OCI-M2 (cell line): Measurements from ENCODE around the gene STT3B.
"Not testable (repeated sequence)": the region's sequence is repeated elsewhere in the genome, so short reads cannot be mapped to it uniquely, and the experiment has no call there.

Experiments used
- DNase-seq: peaks from one replicate; lab custom pipeline; 2025; ENCODE audit not compliant: unreplicated experiment; lab: John Stamatoyannopoulos, UW

The STT3B gene

DNA sequence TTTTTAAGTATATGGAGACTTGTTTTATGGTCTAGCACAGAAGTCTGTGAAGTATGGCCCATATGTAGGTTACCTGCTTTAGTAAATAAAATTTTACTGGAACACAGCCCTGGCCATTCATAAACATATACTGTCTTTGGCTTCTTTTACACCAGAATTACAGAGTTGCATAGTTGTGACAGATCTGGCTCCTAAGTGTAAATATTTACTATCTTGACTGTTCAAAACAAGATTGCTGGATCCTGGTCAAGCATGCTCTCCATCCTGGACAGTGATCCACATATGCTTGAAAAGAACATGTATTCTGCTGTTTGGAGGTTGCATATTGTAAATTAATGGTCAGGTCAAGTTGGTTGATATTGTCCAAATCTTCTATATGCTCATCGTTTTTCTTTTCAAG is 57.9 kb downstream of the STT3B start:
- no peak for DNase-seq

DNA sequence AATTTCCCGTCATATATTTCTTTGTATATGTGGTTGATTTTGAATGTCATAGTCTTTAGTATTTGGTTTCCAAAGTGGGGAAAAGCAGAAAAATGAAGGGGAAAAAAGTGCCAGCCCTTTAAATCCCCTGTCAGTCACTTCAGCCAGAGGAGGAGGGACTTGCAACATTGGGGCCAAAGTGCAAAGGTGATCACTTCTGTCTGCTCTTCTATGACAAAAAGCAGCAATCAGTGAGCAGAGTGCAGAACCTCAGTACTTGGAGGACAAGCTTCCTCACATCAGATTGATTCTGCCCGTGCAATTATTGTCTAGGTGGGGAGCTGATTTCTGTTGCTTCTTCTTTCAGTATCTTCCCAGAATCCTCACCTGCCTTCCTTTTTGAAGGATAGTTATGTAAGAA is 60.0 kb downstream of the STT3B start:
- no peak for DNase-seq

DNA sequence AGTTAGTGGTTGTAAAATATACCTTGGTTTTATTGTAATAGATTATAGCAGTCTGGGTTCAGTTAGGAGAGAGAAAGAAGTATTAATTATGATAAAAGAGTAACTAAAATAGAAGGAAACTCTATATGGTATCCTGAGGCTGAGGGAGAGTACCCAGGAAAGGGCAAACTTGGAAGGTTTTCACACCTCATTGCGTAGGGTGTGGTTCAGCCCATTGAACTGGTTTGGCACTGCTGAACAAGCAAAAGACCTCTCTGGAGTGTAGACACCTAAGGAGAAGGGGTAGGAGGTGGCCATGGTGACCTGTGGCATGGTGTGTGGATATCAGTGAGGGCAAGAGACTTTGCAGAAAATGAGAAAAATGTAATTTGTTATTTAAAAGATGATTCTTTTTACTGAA is 63.5 kb downstream of the STT3B start:
- DNase-seq: no peak

DNA sequence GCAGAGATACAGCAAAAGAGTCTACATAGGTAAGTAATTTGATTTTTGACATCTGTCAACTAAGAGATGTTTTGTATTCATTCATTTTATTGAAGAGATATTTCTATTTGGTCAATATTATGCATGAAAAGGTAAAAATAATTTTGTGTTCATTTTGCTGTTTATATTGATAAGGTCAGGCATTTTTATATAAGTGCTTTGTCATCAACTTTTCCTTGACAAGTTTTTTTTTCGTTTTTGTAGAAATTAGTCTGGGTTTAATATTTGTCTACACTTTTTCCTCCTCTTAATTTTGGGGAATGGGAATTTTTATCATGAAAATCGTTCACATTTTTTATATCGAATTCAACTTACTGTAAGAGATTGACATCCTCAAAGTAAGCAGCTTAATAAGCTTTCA is 67.7 kb downstream of the STT3B start:
- no peak for DNase-seq

DNA sequence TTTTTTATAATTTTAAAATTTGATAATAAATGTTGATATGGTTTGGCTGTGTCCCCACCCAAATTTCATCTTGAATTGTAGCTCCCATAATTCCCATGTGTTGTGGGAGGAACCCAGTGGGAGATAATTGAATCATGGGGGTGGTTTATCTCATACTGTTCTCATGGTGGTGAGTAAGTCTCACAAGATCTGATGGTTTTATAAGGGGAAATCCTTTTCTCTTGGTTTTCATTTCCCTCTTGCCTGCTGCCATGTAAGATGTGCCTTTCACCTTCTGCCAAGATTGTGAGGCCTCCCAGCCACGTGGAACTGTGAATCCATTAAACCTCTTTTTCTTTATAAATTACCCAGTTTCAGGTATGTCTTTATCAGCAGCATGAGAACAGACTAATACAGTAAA is 72.6 kb downstream of the STT3B start:
- not testable (repeated sequence) for DNase-seq

DNA sequence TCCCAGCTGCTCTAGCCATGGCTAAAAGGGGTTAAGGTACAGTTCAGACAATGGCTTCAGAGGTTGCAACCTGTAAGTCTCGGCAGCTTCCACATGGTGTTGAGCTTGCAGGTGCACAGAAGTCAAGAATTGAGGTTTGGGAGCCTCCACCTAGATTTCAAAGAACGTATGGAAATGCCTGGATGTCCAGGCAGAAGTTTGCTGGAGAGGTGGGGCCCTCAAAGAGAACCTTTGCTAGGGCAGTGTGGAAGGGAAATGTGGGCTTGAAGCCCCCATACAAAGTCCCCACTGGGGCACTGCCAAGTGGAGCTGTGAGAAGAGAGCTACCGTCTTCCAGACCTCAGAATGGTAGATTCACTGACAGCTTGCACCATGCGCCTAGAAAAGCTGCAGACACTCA is 73.7 kb downstream of the STT3B start:
- no peak for DNase-seq

DNA sequence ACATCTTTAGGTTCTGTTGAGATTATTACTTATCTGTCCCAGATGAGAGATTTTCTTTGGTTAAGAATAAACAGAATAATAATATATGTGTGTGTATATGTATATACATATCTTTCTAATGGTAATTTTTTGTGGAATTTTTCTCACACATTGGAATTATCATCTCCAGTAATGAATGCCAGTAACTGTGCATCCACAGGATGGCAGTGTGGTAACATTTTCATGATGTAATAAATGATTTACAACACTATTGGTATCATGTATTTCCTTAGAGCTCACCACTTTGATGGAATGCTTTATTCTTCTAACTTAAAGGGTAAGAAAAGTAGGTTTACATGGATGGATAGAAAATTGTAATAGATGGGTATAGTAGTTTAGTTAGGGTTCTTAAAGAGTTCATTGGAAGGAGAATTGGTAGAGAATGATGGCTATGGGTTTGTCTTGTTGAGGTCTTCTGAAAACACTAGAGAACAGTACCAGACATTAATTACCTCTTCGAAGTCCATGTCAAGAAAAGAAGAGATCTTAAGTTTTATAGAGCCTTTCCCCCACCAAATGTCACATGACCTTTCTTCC is 78.1 kb downstream of the STT3B start:
- DNase-seq: no peak

DNA sequence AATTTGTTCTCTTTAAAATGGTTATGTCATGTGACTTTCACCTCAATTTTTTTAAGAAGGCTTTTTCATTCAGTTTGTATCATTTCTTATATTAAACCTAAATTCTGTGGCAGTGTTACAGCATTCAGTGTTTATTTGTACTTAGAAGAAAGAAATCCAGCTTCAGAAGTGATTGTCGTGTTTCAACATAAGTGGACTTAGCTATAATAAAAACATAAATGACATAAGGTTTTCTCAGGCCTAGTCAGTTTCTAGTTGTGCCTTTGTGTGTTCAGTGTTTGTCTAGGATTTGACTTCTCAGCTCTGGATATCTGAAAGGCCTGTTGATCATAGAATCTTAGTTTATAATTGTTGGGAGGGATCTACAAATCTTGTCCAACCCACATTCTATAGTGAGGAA is 80.5 kb downstream of the STT3B start:
- DNase-seq: no peak

DNA sequence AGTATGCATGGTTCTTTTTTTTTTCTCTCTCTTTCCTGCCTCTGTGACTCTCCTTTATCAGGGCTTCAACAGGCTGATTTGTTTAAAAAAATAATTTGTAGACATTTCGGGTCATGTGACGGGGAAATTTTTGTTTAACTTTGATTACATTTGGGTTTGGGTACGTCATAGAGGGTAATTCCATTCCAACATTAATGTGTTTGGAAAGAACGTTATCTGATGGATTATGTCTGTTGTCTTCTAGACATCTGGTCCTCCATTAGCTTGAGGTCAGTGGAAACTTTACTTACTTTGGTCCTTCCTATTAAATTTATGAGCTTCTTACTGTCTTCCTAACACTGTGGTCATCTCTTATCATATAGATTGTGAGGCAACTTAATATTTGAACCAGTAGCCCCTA is 80.9 kb downstream of the STT3B start:
- DNase-seq: no peak

DNA sequence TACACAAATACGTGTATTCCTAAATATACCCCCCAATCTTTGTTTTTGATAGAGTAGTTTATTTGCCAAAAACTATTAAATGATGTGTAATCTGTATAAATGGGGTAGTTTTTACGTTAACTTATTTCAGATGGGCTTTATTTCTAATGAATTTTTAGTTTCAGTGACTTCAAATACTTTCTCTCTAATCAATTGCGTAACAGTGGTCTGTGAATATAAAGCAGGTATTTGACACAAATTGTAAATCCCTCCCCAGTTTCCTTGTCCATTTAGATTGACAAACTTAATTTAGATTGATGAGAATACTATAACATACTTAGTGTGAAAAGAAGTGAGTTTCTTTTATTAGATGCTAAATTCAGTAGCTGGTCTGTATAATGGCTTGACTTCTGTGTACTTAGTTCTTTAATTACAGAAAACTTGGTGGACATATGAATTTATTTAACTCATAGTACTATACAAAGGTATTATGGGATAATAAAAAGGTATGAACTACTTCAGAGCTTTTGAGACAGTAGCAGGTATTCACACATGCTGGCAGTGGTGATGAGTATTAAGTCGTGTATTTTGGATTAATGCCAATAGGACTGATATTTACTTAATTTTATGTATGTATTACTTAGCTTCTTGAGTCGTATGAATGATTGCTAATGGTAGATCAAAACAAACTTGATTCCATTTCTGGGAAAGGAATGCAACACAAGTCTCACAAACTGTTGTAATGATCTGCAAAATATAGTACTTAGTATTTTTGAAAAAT is 81.6 kb downstream of the STT3B start:
- DNase-seq: no peak

DNA sequence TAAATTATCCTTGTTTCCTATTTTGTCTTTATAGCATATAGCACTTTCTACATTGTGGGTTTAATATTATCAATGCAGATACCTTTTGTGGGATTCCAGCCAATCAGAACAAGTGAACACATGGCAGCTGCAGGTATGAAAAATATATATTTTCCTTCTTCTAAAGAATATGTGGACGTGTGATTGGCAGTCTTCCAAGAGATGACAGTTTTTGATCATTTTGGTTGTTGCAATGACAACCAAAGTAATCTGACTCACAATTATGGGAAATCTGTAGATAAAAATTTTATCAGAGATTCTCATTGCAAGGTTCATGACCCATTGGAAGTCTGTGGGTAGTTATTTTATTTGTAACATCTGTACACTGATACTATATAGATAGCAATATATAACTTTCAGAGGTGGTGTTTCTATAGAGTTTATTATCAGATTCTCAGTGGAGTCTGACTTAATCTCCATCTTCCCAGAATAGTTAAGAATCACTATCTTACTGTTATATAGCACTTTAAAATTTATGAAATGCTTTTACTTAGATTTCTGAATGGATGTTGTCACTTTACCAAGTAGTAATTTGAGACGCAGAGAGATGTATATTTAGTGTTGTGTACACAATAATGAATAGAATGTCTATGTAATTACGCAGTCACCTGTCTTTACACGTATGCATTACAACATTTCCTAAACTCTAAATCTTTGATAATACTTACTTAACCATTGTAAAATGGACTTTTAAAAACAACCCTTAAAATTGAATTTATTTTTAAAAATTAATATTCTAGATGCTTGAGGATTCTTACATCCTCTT is 82.5 kb downstream of the STT3B start:
- DNase-seq: no peak

DNA sequence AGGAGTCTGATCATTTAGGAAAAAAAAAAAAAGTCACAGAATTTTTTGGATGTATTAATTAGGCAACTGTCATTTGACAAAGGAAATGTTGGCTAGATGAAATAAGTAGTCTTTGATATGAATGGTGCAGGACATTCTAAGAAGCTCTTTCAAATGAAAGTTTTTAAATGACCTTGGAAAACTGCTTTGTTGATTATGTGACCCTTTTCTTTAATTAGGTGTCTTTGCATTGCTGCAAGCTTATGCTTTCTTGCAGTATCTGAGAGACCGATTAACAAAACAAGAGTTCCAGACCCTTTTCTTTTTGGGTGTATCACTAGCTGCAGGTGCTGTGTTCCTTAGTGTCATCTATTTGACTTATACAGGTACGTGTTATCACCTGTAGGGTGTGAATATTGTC is 84.0 kb downstream of the STT3B start:
- DNase-seq: no peak

DNA sequence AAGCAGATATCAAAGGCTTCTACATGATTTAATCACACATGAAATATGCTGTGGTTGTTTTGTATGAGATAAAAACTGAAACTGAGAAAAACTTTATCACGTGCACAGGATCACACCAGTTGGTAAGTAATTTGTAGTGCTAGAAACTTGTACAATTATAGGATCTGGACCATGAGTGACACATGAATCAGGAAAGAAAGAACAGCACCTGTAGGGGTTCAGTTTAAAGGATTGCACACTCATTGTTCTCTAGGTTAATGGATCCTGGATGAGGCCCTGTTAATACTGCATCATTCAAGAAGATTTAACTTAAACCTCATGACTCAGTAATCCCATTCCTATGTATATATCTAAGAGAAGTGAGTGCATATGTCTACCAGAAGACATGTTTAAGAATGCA is 87.9 kb downstream of the STT3B start:
- no peak for DNase-seq

DNA sequence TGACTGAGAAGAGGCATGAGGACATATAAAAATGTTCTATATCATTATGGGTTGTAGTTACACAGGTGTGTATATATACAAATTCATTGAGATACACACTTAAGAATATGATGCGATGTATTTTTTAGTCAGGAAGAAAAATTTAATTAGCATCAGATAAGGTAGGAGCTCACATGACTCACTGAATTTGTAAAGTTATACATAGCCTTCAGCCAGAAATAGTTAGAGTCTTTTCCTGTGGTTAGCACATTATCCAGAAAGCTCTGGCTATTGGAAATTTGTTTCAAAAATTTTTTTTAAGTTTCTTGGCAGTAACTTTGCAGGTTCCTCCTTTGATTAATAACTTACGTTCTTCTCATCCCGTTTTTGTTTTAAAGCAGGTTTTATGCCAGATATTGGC is 88.6 kb downstream of the STT3B start:
- DNase-seq: no peak

DNA sequence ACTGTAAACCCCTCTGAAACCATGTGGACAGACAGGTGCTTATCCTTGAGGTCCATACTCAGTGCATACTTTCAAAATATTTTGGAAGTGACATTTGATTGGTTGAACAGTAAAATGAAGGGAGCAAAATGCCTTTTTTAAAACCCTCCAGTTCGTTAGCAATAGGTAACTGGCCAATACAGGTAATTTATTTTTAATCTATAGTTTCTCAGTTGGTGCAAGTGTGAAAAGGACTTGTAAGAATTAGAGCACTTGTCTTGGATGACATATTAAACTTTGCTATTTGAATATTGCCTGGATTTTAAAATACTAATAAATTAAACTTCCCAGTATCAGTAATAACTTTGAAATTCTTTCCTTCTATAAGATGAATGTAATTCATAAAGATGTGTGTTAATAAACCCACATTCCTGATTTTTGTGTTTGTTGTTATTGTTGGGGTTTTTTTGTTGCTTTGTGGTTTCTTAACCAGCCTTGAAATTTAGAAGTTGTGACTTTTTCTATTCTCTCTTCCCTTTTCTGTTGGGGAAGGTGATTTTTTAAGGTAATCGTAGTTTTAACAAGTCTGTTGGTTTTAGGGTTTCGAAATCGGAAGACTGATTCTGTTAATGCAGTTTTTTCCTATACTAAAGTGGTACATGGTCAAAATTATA is 90.0 kb downstream of the STT3B start:
- DNase-seq: no peak

DNA sequence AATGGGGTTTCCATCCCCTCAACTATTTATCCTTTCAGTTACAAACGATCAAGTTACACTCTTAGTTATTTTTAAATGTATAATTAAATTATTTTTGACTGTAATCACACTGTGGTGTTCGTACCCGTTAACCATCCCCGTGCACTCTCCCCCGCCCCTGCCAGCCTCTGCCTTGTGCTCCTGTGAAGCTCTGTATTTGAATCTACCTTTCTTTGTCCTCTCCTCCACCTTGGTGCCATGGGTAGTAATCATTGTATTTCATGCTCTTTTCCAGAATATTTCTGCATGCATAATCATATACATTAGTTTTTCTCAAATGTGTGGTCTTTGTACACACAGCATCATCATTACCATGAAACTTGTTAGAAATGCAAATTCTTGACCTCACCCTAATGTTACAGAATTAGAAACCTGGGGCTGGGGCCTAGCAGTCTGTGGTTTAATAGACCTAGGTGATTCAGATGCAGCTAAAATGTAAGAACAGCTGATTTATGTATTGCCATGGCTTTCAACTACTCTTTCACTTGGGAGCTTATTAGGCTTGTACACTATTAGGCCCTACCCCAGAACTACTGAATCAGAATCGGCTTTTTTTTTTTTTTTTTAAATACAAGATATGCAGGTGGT is 91.5 kb downstream of the STT3B start:
- DNase-seq: no peak

DNA sequence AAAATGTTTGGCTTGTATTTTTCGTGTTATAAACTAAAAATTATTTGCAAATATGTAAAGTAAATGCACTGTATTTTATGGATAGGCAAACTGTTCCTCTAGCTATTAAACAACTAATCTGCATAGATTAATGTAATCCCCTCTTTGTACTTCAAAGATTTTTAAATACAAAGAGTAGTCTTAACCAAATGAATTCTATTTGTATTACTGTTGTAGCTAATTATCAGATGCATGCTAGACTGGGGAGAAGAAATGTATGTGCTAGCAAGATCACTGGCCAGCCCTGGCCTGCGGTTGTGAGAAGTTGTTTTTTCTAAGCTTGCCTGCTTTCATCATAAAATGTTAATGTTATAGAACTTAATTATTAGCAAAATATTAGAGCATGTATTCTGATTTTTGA is 92.6 kb downstream of the STT3B start:
- DNase-seq: no peak

DNA sequence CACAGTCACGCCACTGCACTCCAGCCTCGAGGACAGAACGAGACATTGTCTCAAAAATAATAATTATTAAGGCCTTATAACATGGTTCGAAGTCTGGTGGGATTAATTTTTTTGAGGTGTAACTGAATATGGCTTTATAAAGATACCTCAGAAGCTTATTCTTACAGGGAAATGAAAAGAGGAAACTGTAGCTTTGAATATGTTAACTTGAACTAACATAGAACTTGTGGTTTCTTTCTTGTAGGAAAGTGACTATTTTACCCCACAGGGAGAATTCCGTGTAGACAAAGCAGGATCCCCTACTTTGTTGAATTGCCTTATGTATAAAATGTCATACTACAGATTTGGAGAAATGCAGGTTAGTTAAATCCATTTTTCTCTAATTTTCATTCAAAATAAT is 96.3 kb downstream of the STT3B start:
- no peak for DNase-seq

DNA sequence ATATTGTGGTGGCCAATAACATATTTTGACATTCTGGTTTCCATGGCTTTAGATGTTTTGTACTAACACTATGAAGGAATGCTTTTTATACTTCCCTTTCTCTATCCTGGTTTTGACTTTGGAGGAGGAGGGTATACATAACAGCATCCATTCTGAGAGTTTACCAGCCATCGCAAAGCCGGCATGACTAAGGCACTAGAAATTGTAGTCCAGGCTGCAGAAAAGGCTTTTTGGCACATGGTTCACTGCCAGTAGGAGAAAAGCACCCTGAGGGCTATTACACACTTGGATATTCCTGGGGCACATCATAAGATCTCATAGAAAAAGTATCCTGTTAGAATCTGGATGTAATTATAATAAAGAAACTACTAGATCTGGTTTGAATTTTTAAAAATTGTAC is 101.8 kb downstream of the STT3B start:
- DNase-seq: no peak

DNA sequence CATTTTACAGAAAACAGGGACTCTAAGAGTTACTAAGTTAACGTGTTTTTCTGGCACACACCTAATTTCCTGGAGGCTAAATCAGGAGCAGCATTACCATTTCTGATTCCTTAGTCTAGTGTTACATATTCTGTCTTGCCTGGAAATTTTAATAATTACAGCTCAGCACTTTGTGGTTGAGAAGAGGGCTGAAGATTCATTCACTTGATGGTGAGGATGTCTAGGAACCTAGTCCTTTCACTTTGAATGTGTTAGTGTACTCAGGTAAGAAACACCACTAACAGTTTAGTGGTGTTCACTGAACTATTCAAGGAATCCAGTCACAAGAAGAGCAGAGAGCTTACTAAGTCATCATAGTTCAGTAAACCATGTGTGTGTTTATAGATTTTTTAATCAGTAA is 102.8 kb downstream of the STT3B start:
- DNase-seq: no peak

DNA sequence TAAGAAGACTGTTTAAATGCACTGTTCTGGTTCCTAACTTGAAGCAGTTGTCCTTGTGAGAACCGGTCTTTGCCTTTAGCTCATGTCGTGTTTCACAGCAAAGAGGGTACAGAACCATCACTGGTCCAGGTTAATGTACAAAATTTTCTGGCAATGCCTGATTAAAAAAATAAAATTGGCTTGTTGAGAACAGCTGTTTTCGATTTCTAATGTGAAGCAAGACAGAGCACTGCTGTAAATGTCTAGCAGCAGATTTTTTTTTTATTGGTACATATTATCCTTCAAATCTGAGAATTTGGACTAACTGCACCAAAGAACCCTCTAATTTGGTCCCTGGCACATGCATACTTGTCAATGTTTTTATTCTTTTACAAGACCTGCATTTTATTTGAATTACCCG is 103.3 kb downstream of the STT3B start:
- DNase-seq: no peak
